ENCODE results near the gene CDK9. TPM values are rescaled to one million over a fixed set of nuclear protein-coding genes. Genes with fewer than 3 reads are reported as not detected.
"Not testable (repeated sequence)": the region's sequence is repeated elsewhere in the genome, so short reads cannot be mapped to it uniquely, and the experiment has no call there.

Gene CDK9
- total RNA-seq, 1 experiment from 2014 or later, result 23.1 TPM

- peak; percentile 52 for DNase-seq (ENCODE audit: extremely low read depth, low read depth)
These were observed 6.5 kb upstream of the CDK9 start for GRCh38 chr9:127779136-127779981.

GRCh38 chr9:127780126-127780885, 5.5 kb upstream of the CDK9 start:
- DNase-seq (ENCODE audit: extremely low read depth, low read depth), result no peak

- not testable (repeated sequence) for DNase-seq (ENCODE audit: extremely low read depth, low read depth)
These were observed 4.9 kb upstream of the CDK9 start for GRCh38 chr9:127780909-127781308.

- DNase-seq (ENCODE audit: extremely low read depth, low read depth), result no peak
These were observed 4.0 kb upstream of the CDK9 start for GRCh38 chr9:127781806-127782205.

- no peak for DNase-seq (ENCODE audit: extremely low read depth, low read depth)
These were observed 2.5 kb upstream of the CDK9 start for GRCh38 chr9:127783111-127784008.

- DNase-seq (ENCODE audit: extremely low read depth, low read depth), result peak; percentile 74
These were observed 556 bp upstream of the CDK9 start for GRCh38 chr9:127785023-127785932.

- DNase-seq (ENCODE audit: extremely low read depth, low read depth), result no peak
These were observed 905 bp downstream of the CDK9 start for GRCh38 chr9:127786773-127787104.

- DNase-seq (ENCODE audit: extremely low read depth, low read depth), result no peak
These were observed 2.6 kb downstream of the CDK9 start for GRCh38 chr9:127788337-127789011.

- DNase-seq (ENCODE audit: extremely low read depth, low read depth), result no peak
These were observed 3.3 kb downstream of the CDK9 start for GRCh38 chr9:127789179-127789578.

- no peak for DNase-seq (ENCODE audit: extremely low read depth, low read depth)
These were observed 4.4 kb downstream of the CDK9 start for GRCh38 chr9:127790094-127790855.

- no peak for DNase-seq (ENCODE audit: extremely low read depth, low read depth)
These were observed 5.3 kb downstream of the CDK9 start for GRCh38 chr9:127791085-127791484.

GRCh38 chr9:127792417-127793031, 6.7 kb downstream of the CDK9 start:
- DNase-seq (ENCODE audit: extremely low read depth, low read depth), result no peak

- no peak for DNase-seq (ENCODE audit: extremely low read depth, low read depth)
These were observed 7.4 kb downstream of the CDK9 start for GRCh38 chr9:127793093-127793708.

- DNase-seq (ENCODE audit: extremely low read depth, low read depth), result no peak
These were observed 8.4 kb downstream of the CDK9 start for GRCh38 chr9:127794001-127794791.

GRCh38 chr9:127796225-127796813, 10.5 kb downstream of the CDK9 start:
- no peak for DNase-seq (ENCODE audit: extremely low read depth, low read depth)

- DNase-seq (ENCODE audit: extremely low read depth, low read depth), result no peak
These were observed 11.1 kb downstream of the CDK9 start for GRCh38 chr9:127796852-127797370.
